HG02870 (cell line): ENCODE data around the gene FAM13A.

Source experiments
- ATAC-seq: cut with Tn5 transposase; IDR thresholded peaks from one replicate; pipeline ENCODE4 v1.9.1; 2021; ENCODE audit warnings: mild to moderate bottlenecking, moderate library complexity; ENCODE audit not compliant: unreplicated experiment

Gene FAM13A

DNA sequence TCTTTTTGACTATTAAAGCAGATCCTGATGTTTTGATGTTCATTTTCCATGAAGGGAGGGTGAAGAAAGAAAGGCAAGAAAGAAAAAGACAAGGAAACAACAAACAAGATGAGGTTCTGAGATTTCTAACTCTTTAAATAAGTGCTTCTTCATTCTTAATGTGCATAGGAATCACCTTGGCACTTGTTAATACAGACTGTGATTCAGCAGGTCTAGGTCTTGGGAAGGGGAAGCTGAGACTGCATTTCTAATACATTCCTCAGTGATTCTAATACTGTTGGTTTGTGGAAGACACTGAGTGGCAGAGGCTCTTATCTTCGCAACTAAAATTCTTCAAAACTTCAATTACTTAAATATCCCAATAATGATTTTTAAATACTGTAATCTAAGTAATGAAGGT, 264.2 kb downstream of the FAM13A start:
- ATAC-seq = no peak

DNA sequence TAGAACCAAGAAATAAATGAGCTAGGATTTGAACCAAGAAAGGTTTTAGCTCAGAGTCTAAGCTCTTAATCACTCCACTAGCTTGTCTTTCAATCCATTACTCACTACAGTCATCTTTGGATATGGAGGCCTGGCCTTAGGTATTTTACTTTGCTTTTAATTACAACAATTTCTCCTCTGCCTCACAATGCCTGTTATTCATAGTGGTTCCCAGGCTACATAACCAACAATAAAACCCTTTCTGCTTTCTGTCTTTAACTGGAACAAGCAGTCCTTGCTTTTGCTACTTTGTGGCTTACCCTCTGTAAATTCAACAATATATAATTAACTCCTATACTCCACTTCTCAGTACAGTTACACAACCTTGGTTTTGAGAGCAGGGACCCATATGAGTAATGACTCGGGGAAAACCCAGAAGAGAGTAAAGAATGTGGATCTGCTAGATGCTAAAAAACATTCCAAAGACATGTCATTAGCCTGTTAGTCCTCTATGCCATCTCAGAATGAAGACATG, 264.7 kb downstream of the FAM13A start:
- peak; percentile 79 for ATAC-seq

DNA sequence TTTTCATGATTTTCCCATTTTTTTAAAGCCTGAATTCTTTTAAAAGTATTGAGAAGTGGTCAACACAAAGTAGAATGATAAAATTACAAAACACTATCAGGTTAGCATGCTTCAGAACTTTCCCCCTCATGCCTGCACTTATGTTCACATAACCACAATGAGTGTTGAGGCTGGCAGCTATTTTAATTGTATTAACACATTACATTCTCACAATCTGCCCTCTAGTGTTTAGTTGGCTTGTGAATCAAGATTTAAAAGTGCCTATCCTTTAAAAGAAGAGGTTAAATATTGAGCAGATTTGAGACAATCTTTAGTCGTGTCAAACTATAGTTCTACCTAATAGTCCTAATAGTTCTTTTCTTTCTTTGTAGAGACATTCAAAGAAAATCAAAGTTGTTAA, 265.7 kb downstream of the FAM13A start:
- no peak for ATAC-seq

DNA sequence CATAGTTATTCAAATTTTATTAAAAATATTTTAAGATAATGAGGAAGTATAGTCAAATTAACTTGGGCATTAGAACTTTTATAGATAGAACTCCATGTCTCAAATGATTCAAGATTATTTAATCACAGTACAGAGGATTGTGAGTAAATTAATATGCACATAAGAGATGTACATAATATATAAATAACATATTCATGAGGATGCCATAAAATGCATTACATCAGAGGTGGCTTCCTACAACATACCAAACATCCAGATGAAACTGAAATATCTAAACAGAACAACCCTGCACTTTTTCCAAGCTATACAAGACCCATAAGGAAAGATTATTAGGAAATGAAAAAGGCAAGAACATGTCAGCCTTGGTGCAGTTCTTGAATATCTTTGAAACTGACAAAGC, 268.1 kb downstream of the FAM13A start:
- no peak for ATAC-seq

DNA sequence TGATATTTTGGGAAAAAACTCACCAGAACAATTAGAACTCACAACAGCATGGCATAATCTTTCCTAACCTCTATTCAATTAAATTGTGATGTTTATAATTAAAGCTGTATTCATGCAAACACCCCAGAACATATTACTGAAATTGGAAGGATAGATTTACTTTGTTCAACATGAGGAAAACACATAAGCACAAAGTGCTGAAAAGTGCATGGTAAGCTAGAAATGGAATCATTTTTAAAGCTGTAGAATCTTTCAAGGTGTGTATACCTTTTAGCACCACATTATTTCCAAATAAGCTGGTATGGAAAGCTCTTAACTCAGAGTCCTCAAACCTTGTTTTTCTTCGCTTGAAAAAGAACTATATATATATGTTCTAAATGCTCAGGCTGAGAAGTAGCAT, 268.6 kb downstream of the FAM13A start:
- ATAC-seq = no peak

DNA sequence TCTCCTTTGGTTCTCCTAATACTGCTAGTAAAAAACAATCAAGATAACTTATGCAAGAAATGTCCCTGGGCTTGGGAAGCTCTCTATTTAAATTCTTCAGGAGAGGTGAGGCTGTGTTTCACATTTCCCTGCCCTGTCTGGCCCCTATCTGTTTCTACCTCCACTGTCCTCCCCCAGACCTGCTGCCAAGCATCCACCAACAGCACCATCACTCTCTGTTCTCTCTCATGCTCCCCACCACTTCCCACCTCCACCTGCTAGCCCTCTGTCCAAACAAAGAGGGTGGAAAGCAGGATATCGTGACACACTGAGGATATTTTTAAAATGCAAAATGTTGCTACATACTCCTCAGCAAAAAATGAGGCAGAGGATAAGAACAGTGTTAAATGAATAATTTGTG, 271.0 kb downstream of the FAM13A start:
- ATAC-seq = no peak

DNA sequence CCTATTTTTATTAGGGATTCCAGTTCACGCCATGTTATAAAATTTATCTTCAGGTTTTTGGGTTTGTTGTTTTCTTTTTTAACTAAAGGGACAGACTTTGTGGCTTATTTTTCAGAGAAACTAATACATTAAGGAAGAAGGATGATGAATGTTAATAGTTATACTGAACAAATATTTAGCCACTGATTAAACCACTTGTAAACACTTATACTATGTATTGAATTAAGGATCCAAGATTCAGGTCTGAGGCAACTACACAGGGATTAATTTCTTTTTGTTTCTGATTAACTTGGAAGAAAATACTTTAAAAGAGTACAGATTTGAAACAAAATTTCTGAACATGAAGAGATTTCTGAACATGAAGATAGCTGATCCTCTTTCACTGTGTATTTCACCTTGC, 276.6 kb downstream of the FAM13A start:
- ATAC-seq = no peak

DNA sequence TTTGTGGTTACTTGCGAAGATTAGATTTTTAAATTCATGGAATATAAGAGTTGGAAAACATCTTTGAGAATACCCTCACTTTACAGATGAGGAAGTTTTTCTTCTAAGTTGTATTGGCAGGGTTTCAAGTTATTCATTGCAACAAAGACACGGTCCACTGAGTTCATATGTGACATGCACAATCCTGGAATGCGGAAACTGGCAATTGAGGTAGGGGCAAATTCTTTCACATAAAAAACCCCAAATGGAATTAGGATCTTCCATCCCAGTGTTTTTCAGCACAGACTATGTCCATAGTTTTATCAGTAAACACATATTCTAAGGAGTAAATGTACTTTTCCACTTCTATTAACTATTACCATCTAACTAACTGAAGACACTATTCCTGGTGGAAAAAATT, 277.6 kb downstream of the FAM13A start:
- no peak for ATAC-seq

DNA sequence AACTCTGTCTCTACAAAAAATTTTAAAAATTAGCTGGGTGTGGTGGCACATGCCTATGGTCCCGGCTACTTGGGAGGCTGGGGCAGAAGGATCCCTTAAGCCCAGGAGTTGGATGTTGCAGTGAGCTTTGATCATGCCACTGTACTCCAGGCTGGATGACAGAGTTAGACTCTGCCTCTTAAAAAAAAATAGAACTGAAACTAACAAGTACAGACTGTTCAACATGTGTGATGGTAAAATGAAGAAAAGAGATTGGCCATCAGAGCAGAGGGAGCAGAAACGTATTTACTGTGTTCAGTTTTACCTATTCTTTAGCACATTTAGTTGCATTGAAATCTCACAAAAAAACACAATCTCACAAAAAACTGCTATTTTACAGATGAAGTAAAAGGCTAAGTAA, 281.5 kb downstream of the FAM13A start:
- no peak for ATAC-seq

DNA sequence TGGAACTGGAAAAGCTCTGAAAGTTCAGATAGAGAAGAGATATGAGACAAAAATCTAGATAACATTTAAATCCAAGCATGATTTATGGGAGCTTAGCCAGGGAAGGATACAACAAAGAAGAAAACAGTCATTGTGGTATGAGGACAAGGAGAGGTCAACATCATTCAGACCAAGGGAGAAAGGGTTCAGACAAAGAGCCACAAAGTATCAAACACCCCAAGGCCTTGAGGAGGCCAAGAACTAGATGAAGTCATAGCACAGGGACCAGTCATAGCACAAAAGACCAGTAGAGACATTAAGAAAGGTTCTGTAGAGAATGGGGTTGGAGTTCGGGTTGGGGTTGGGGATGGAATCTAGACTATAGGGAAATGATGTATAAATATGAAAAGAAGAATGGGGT, 282.0 kb downstream of the FAM13A start:
- no peak for ATAC-seq

DNA sequence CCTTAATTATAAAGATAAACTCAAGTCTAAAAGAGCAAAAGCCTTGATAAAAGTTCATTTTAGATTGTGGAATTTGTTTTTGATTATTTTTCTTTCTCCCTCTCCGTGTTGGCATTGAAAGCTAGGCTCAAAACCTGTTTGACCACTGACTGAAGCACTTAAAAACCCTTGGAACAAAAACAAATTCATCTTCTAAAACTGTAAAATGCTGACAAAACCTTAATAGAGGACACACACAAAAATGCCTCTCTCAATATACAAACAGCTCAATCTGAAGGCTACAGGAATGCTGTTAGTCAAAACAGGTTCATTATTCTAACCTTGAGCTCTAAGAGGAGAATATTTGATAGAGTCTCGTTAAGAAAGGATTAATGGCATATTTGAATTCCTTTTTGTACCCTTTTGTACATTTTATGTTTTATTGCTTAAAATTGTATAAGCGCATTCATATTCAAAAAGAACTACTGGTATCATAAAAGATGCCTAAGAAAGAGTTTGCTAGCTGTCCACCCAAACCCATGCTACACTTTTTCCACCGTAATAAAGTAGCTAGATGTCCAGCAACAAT, 285.0 kb downstream of the FAM13A start:
- no peak for ATAC-seq

DNA sequence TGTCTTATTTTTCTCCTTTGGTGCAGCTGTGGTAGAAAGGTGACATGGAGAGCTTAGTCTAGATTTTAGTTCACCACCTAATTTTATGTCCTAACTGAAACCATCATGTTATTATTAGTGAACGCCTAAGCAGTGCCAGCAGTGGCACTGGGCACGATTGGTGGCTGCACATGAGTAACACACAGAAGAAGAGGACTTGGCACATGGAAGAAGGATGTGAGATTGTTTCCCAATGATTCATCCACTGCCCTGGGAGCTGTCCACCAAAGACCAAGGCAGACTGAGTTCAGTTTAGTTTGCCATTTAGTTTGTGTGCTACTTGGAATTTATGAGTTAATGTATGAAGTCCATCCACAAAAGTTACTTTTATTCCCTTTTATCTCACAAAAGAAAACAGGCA, 291.3 kb downstream of the FAM13A start:
- no peak for ATAC-seq

DNA sequence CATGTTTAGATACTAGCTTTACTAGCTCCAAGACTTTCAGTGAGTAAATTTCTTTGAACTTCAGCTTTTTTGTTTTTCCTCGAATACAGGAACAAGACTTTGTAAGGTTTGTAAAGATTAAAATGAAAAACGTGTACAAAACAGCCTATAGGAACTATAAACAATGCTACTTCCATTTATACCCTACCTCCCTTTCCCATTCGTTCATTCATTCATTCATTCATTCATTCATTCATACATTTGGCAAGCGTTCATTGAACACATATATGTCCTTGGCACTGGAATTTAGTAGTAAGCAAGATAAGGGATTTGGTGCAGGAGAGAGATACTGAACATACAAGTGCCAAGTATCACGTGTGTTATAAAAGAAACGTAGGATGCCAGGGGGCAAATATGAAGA, 293.9 kb downstream of the FAM13A start:
- no peak for ATAC-seq

DNA sequence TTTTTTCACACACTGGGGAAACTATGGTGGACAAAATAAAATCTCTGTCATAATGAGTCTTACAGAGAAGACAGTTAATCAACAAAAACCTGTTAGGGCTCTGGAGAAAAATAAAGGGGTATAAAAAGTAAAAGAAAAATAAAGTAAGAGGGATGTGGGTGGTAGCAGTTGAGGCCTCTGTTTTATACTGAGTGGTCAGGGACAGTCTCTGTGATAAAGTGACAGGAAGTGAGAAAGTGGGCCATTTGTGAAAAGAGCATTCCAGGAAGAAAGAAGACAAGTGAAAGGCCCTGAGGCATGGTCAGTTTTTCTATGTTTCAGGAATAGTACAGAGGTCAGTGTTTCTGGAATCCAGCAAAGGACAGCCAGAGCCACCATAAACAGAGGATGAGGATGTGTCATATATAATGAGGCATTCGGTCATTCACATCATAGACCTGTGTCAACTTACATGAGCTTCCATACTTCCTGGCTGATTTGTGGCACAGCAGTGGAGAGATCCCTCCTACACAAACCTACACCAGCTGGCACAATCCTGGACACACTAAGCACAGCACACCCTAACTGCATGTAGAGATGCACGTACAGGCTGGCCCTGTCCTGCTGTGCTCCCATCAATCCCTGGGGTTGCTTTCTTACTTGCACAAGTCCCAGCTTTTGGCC, 295.0 kb downstream of the FAM13A start:
- ATAC-seq = no peak

DNA sequence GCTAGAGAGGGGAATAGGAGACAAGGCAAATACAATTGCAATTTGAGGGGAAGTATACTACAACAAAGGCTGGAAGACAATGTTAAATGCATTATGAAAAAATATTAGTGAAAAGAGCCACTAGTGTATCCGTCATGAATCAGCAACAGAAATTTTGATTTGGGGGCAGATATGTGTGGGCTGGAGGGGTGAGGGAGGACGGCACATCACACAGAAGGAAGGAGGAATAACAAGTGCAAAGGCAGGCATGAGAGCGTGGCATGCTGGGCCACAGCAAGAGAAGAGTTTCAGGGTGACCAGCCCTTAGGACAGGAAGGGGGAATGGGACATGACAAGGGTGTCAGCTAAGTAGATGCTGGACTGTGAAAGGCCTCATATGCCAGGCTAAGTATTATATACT, 295.6 kb downstream of the FAM13A start:
- no peak for ATAC-seq

DNA sequence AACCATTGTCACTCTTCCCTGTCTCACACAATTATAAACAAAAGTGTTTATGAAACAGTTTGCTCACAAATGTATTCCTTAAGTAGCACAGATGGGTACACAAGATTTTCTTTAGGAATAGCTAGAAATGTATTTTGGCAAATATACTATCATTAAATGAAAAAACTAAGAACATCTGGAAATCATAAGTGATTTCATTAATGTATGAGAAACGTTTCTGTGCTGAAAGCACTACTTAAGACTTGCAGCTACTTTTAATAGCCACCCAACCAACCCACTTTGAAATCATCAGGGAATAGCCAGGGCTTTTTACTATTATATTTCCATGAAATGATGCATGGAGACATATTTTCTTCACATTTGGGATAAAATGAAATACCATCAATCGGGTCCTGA, 297.1 kb downstream of the FAM13A start:
- no peak for ATAC-seq

DNA sequence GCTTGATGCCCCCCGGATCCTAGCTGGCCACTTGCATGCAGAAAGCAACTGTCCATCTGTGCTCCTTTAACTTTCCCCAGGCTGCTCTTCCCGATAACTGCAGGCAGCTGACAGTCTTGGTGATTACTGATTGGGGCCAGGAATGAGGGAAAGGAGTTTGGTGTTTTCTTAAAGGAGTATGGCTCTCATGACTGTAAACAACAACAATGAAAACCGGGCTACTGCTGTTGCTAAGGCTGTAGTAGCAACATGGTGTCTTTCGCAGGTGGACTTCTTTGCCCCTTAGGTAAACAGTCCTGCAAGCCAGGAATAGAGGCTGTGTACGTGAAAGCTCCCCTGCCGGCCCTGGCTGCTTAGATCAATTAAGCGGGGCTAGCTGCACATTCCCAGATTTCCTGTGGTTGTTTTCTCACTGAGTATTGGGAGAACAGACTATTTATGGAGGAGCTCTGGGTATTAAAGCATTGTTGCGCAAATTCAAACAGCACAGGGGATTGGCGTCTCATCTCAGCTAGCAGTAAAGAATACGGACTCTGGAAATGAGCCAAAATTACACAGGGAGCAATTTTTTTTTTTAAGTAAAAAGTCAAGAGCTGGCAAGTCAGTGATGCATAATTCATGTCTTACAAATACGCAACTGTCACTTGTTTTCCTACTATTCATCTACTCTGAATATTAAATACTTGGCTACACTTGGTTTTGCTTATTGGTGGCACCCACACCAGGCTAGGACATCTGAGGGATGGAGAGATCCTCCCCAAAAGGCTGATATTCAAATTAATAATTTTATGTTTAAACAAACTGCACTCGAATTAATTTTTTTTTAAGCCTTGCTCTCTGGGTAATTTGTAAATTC, 297.7 kb downstream of the FAM13A start:
- no peak for ATAC-seq

DNA sequence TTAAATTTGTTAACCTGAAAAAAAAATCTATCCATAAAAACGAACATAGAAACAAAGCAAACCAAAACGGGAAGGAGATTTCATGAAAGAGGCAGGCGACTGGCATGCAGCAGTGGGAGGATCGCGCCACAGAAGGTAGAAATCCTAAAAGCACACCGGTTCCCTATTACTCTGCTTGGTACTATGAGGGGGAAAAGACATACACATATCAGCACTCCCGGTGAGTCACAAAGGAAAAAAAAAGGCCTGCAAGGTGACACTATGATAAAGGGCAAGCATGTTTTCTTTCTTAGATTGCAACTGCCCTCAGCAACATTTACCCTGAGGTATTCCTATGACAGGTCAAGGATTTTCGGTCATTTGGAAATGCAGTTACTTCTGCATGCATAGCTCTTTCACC, 298.7 kb downstream of the FAM13A start:
- ATAC-seq = no peak

DNA sequence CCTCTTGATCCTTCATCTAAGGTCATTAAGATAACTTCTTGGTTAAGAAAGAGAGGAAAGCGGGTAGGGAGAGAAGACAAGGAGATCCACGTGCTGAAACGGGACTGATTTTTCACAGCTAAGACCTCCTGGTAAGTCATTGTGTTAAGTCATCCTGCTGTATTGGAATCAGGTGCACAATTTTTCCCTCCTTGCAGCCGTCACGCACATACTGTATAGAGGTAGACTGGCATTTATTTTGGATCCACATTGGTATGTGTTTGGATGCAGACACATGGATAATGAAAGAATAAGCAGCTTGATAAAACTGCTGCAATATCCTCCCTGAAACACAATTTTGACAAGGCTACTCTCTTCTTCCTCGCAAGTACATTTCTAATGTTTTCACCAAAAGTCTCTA, 299.2 kb downstream of the FAM13A start:
- no peak for ATAC-seq

DNA sequence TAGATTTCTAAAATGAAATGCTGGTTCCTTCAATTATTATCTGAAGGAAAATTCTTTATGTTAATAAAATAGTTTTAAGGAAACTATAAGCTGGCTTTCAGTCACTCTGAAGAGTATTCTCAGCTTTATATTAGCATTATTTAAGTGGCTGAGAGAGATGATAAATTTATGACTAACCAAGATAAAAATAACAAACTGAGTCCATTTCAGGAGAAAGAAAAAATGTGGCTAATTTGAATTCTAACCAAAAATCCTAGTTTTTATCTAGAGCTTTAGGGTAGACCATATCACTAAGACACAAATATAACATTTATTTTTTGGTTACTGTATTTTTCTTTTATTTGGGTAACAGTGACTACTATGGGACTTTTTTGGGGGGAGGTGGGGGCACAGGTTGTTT, 299.9 kb downstream of the FAM13A start:
- no peak for ATAC-seq

DNA sequence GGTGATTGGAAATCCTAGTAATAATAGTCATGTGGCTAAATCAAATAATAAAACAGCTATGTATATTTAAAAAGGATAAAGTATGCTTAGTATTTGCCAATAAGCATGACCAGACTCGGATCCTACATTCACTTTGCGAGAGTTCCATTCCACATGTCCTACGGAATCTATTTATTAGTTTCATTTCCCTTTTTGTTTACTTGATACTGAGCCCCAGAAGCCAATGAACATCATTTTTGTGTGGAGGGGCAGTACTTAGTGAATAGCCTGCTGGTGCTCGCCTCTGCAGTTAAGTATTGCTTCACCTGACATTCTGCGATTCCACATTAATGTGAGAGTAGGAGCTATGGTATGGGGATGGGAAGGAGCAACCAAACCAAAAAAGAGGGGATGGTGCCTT, 300.8 kb downstream of the FAM13A start:
- no peak for ATAC-seq

DNA sequence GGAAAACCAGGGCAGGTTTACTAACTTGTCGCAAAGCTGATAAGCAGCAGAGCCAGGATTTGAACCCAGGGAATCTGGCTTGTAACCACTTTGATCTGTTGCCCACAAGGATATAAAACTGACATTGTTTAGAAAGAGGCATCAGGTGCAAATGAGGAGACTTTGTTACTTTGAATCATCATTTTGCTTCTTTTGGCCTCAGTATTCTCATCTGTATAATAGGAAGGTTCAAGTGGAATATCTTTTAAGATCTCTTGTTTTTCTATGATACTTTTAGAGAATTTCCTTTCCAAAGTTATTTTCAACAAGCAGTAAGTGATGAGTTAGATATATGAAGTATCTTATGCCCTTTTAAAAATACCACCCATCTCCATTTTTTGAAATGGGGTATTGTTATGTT, 301.5 kb downstream of the FAM13A start:
- no peak for ATAC-seq
